ENCODE results near the gene TMEM109. TPM values are rescaled to one million over a fixed set of nuclear protein-coding genes. Genes with fewer than 3 reads are reported as not detected.

TMEM109 gene, protein sequence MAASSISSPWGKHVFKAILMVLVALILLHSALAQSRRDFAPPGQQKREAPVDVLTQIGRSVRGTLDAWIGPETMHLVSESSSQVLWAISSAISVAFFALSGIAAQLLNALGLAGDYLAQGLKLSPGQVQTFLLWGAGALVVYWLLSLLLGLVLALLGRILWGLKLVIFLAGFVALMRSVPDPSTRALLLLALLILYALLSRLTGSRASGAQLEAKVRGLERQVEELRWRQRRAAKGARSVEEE
- total RNA-seq (2014; rRNA removed; shearing (Covaris generic)): 13.5 and 13.7 TPM in 2 replicates

- DNase-seq (ENCODE audit: low spot score): peak; percentile 95
- in situ Hi-C loops (cut with HindIII; ENCODE audit: low sequenced_read_pairs): no loop called here
These were observed at the start of gene TMEM109 for GRCh38 chr11:60913793-60914632. Gene TMEM109, plus strand, starts transcription at chr11:60914158. Its CDS starts 5,536 bp downstream, at chr11:60919694.

- in situ Hi-C loops (cut with HindIII; ENCODE audit: low sequenced_read_pairs): no loop called here
These were observed 49.0 kb upstream of the TMEM109 start for GRCh38 chr11:60864856-60865513.

GRCh38 chr11:60866911-60867870 is 46.8 kb upstream of the TMEM109 start, which contains the start of gene ZP1:
Gene ZP1, plus strand, starts transcription at chr11:60867542. Its CDS starts 20 bp downstream, at chr11:60867562.
- no peak for DNase-seq (ENCODE audit: low spot score)
- in situ Hi-C loops (cut with HindIII; ENCODE audit: low sequenced_read_pairs): no loop called here

More at GRCh38 chr11:60864856-60865513, 49.0 kb upstream of the TMEM109 start:
- DNase-seq (ENCODE audit: low spot score): no peak

DNA sequence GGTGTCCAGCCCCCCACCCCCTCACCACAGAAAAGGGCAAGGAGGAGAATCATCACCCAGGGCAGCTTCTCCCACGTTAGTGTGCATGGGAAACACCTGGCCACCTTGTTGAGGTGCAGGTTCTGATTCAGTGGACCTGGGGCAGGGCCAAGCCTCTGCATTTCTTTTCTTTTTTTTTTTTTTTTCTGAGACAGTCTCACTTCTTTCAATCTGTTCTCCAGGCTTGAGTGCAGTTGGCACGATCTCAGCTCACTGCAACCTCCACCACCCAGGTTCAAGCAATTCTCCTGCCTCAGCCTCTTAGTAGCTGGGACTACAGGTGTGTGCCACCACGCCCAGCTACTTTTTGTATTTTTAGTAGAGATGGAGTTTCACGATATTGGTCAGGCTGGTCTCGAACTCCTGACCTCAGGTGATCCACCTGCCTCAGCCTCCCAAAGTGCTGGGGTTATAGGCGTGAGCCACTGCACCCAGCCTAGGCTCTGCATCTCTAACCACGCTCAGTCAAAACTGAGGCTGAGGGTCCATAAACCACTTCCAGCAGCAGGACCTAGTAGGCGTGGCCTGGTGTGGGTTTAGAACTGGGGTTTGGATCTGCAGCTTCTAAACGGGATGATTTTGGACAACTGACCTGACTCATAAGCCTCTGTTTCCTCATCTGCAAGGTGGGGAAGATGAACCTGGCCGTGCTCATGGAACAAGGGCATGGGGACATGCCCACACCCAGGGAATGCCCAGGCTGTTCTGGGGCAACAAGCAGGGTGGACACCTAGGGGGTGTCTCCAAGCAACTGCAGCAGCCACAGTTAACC is 45.9 kb upstream of the TMEM109 start:
- in situ Hi-C loops (cut with HindIII; ENCODE audit: low sequenced_read_pairs): no loop called here
- no peak for DNase-seq (ENCODE audit: low spot score)

DNA sequence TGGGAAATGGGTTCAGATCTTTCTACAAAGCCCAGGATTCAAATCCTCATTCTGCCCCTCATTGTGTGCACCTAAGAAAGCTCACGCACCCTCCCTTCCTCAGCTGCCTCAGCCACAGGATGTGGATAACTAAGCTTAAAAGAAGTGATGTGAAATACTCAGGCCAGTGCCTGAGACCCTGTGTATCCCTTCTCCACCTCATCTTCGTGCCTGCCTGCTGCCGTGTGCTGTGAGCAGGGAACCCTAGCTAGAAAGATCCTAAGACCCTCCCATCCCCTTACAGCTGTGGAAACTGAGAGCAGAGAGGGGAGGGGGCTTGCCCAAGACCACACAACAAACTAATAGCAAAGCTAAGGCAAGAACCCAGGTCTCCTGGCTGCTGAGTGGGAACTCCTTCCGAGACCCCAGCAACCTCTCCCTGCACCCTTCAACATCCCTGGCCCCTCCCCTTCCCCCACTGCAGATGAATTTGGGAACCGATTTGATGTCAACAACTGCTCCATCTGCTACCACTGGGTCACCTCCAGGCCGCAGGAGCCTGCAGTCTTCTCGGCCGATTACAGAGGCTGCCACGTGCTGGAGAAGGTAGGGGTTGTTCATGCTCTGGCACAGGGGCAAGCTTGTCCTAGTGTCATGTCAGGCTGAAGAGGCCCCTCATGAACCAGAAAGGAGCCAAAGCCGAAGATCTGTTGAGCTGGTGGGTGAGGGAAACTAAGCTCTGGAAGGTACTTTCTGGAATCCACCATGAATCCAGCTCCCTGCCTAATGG is 45.1 kb upstream of the TMEM109 start:
- no peak for DNase-seq (ENCODE audit: low spot score)
- in situ Hi-C loops (cut with HindIII; ENCODE audit: low sequenced_read_pairs): no loop called here

GRCh38 chr11:60869451-60869825 is 44.5 kb upstream of the TMEM109 start:
- DNase-seq (ENCODE audit: low spot score): no peak
- in situ Hi-C loops (cut with HindIII; ENCODE audit: low sequenced_read_pairs): no loop called here

DNA sequence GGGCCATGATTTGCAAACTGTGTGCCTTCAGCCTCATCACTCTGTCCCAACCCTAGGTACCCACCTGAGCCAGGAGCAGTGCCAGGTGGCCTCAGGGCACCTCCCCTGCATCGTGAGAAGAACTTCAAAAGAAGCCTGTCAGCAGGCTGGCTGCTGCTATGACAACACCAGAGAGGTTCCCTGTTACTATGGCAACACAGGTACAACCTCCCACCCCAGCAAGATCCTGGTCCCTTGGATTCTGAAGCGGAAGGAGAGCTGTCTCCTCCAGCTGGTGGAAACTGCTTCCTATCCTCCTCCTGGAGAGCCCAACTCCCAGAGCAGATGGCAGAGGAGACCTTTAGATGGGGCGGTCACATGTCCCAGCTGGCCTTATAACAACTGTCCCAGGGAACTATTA is 43.7 kb upstream of the TMEM109 start:
- peak; percentile 70 for DNase-seq (ENCODE audit: low spot score)
- in situ Hi-C loops (cut with HindIII; ENCODE audit: low sequenced_read_pairs): no loop called here

GRCh38 chr11:60870733-60871377 is 43.1 kb upstream of the TMEM109 start:
- in situ Hi-C loops (cut with HindIII; ENCODE audit: low sequenced_read_pairs): no loop called here
- DNase-seq (ENCODE audit: low spot score): no peak

GRCh38 chr11:60871378-60872061 is 42.4 kb upstream of the TMEM109 start:
- in situ Hi-C loops (cut with HindIII; ENCODE audit: low sequenced_read_pairs): no loop called here
- no peak for DNase-seq (ENCODE audit: low spot score)

GRCh38 chr11:60872124-60872960 is 41.6 kb upstream of the TMEM109 start:
- in situ Hi-C loops (cut with HindIII; ENCODE audit: low sequenced_read_pairs): no loop called here
- no peak for DNase-seq (ENCODE audit: low spot score)

- in situ Hi-C loops (cut with HindIII; ENCODE audit: low sequenced_read_pairs): no loop called here
- DNase-seq (ENCODE audit: low spot score): peak; percentile 72
These were observed 40.9 kb upstream of the TMEM109 start for GRCh38 chr11:60872961-60873524.

DNA sequence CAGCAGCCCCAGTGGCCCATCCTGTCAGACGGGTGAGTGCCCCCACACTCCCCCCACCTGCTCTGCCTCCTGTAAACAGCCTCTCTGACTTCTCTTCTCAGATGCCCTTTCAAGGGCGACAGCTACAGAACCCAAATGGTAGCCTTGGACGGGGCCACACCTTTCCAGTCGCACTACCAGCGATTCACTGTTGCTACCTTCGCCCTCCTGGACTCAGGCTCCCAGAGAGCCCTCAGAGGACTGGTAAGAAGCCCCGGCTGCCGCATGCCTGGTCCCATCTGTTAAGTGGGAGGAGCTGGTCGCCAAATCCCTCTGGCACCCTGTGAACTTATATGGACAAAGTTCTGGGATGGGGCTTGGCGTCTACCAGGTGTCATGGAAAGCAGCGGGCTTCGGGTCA is 40.4 kb upstream of the TMEM109 start:
- no peak for DNase-seq (ENCODE audit: low spot score)
- in situ Hi-C loops (cut with HindIII; ENCODE audit: low sequenced_read_pairs): no loop called here

- DNase-seq (ENCODE audit: low spot score): no peak
- in situ Hi-C loops (cut with HindIII; ENCODE audit: low sequenced_read_pairs): no loop called here
These were observed 39.3 kb upstream of the TMEM109 start for GRCh38 chr11:60874421-60875365.

Measured in G401 (cell line).